Coronary artery (tissue), 2 donors: ENCODE results near the gene SLC7A11.

ENCODE experiments used
- DNase-seq: peaks from one replicate; pipeline ENCODE4 v3.0.0-alpha.2; 2017; ENCODE audit warnings: low spot score
- H3K27ac ChIP-seq, 2 donors: fragments of 200-600 bp; sonication (generic); one replicate each; pipeline ENCODE4 v1.5.1; 2016 to 2019
- H3K4me3 ChIP-seq: fragments of 200-600 bp; sonication (generic); 2 replicates; pipeline ENCODE4 v1.5.1; 2016; ENCODE audit warnings: mild to moderate bottlenecking, moderate library complexity
- TF ChIP-seq, protein P1 (sequence below): fragments of 200-600 bp; sonication (generic); IDR thresholded peaks from one replicate; pipeline ENCODE4 v1.5.1; 2019; ENCODE audit warnings: antibody characterized with exemption

Gene SLC7A11

DNA sequence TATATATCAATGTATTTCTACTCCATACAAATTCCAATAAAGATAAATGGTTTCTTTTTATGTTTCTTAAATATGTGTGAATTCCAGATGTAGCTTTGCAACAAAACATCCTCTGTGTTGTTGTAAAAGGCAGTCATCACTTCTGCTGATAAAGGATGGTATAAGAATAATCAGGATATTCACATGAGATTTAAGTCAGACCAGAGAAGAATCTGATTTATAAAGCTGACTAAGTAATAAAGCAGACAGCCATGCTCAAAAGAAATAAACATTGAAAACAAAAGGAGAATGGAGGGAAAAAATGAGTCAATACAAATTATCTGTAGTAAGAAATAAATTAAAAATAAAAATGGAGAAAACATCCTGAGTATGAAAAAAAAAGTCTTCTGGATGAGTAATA is 27.0 kb upstream of the SLC7A11 start:
- no peak overlapping the region for H3K4me3 ChIP-seq
- DNase-seq: no peak
- TF ChIP-seq, protein P1, sequence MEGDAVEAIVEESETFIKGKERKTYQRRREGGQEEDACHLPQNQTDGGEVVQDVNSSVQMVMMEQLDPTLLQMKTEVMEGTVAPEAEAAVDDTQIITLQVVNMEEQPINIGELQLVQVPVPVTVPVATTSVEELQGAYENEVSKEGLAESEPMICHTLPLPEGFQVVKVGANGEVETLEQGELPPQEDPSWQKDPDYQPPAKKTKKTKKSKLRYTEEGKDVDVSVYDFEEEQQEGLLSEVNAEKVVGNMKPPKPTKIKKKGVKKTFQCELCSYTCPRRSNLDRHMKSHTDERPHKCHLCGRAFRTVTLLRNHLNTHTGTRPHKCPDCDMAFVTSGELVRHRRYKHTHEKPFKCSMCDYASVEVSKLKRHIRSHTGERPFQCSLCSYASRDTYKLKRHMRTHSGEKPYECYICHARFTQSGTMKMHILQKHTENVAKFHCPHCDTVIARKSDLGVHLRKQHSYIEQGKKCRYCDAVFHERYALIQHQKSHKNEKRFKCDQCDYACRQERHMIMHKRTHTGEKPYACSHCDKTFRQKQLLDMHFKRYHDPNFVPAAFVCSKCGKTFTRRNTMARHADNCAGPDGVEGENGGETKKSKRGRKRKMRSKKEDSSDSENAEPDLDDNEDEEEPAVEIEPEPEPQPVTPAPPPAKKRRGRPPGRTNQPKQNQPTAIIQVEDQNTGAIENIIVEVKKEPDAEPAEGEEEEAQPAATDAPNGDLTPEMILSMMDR: no peak

DNA sequence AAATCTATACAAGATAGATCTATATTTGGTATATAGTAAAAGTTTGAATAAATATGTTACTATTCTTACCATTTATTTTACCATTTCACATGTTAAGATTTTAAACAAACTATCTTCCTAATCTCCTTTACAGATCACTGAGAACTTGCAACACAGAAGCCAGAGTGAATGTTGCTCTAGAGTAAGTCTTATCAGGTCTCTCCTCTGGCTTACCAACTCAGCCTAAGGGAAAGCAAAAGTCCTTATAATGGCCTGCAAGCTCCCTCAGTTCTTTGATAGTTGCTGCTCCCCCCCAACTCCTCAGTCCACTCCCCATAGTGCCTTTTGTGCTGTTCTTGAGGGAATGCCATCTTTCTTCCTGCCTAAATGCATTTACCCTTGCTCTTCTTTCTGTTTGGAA is 25.7 kb upstream of the SLC7A11 start:
- Histone ChIP-seq H3K4me3 (no peak overlapping the region), H3K27ac (no peak overlapping the region)
- no peak for DNase-seq
- TF ChIP-seq, protein P1: no peak

More for the DNA sequence above, 27.0 kb upstream of the SLC7A11 start:
- H3K27ac ChIP-seq: no peak overlapping the region

DNA sequence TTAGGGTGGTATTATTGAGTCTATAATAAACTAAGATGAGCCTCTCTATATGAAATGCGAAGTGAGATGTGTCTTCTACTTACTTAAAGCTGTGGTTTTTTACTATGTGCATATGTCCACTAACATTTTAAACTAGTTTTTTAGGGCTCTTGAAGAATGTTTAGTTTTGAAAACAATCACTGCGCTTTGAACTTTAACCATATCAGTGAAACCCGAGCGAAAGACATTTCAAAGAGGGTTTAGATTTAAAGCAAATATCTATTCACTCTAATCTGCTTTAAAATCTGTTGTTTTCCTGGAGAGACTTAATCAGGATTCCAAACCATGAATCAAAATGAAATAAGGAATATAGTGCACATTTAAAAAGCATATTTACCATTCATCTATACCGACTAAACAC is 24.8 kb upstream of the SLC7A11 start:
- no peak for DNase-seq
- no peak overlapping the region for H3K4me3 ChIP-seq
- TF ChIP-seq, protein P1: no peak
- no peak overlapping the region for H3K27ac ChIP-seq

DNA sequence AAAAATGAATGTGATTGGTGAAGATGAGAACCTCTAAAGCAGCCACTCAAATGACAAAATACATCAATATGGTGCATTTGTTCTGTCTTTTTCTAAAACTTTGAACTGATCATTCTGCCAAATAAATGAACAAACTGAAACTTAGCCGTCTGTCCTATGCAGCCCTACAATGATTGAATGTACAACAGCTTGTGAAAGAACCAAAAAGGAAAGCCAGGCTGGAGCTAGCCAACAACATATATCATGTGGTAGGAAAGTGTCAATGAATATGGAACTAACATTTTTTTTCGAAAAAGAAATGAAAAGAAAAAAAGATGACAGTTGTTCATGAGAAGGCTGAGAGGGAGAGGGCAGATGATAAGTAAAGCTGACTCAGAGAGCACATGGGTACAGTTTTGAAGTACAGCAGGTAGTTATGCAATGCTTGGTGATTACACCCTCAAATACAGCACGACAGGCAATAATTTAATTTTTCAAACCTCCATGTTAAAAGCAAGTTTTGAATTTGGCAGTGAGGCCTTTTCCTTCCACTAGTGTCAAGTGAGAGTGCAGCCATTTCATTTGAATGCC is 21.2 kb upstream of the SLC7A11 start:
- Histone ChIP-seq H3K27ac (no peak overlapping the region), H3K4me3 (no peak overlapping the region)
- DNase-seq: no peak
- TF ChIP-seq, protein P1: no peak

DNA sequence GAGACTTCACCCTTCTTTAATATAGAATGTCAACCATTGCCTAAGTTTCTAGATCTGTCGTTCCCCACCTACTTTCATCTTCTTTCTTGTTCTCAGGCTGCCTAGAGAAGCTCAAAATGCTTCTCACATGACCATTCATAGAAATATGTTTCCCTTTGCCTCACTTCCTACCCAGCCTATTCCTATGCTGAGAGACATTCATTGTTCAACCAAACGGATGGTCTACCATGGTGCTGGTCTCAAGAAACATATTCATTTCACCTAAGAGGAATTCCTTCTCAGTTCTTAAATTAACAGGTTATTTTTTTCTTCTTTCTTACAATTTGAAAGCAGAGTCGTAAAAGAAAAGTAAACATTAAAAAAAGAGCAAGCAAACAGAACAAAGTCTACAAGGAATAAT is 20.3 kb upstream of the SLC7A11 start:
- DNase-seq: no peak
- Histone ChIP-seq H3K4me3 (no peak overlapping the region), H3K27ac (no peak overlapping the region)
- TF ChIP-seq, protein P1: no peak

DNA sequence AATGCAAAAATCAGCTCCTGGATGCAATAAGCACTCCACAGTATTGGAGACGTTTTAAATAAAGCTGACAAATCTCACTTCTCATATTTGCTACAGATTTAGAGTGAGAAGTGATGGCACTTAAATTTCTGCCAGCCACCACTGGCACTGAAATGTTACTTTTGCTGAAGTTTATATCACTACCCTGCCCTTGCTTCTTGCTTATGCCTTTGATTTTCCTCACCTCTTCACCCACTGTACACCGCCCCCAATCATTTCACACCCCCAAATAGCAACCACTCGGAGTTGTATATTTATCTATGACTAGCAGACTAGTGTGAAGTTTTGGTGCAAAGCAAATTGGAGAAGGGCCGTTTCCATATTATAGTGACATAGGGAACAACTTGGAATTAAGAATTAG is 19.9 kb upstream of the SLC7A11 start:
- DNase-seq: no peak
- Histone ChIP-seq H3K4me3 (no peak overlapping the region), H3K27ac (no peak overlapping the region)
- TF ChIP-seq, protein P1: no peak

DNA sequence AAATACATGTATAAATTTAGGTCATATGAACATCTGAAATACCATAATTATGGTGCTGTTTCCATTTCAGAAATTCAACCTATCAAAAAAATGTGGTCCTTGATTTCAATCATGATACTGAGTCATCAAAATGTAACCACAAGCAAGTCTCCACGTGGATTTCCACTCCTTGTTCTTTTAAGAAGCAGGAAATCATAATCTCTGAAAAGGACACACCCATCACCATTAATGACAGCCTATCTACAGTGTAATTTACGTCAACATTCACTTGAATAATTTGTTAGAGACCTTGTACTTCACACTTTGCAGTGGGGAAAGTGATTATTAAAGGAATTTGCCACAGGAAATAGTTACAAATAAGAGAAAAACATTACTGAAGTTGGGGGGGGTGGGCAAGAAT is 17.7 kb upstream of the SLC7A11 start:
- H3K4me3 ChIP-seq: no peak overlapping the region
- H3K27ac ChIP-seq: no peak overlapping the region
- TF ChIP-seq, protein P1: no peak
- no peak for DNase-seq
